Heart left ventricle (tissue), 16 donors: ENCODE data around the gene PLEKHA7. TPM values are rescaled to one million over a fixed set of nuclear protein-coding genes. Genes with fewer than 3 reads are reported as not detected.

Source experiments
- ATAC-seq, 4 donors: fragments of 200-7000 bp; cut with Tn5 transposase; one replicate each; pipeline ENCODE4 v1.9.1; 2020 to 2022; ENCODE audit warnings: moderate library complexity in 4 of 4, mild to moderate bottlenecking in 3 of 4, moderate number of reproducible peaks in 1 of 4
- DNase-seq, 5 donors: peaks; one replicate each; pipeline ENCODE4 v3.0.0-alpha.2; 2020
- H3K27ac ChIP-seq, 12 donors: fragments of 200-600 bp; sonication (generic) in 4 of 12; one replicate each; pipeline versions ENCODE4 v1.5.0 to v1.8.0; 2016 to 2022; ENCODE audit warnings: mild to moderate bottlenecking in 2 of 12
- H3K27me3 ChIP-seq, 9 donors: fragments of 200-600 bp; sonication (generic) in 2 of 9; one replicate each; pipeline versions ENCODE4 v1.5.1 to v1.8.0; 2016 to 2022; ENCODE audit warnings: mild to moderate bottlenecking in 3 of 9
- H3K36me3 ChIP-seq, 9 donors: fragments of 200-600 bp; sonication (generic) in 2 of 9; one replicate each; pipeline versions ENCODE4 v1.5.0 to v1.8.0; 2018 to 2022; ENCODE audit warnings: mild to moderate bottlenecking in 2 of 9
- H3K4me1 ChIP-seq, 12 donors: fragments of 200-600 bp; sonication (generic) in 4 of 12; one replicate each; pipeline versions ENCODE4 v1.5.0 to v1.8.0; 2016 to 2022; ENCODE audit warnings: mild to moderate bottlenecking in 3 of 12
- H3K4me3 ChIP-seq, 12 donors: fragments of 200-600 bp; sonication (generic) in 4 of 12; one replicate each; pipeline versions ENCODE4 v1.5.0 to v1.8.0; 2017 to 2022; ENCODE audit warnings: mild to moderate bottlenecking in 9 of 12, moderate library complexity in 4 of 12
- H3K9me3 ChIP-seq, 12 donors: fragments of 200-600 bp; sonication (generic) in 4 of 12; one replicate each; pipeline versions ENCODE4 v1.5.0 to v1.8.0; 2016 to 2022; ENCODE audit warnings: mild to moderate bottlenecking in 1 of 12
- POLR2A ChIP-seq, 2 donors: fragments of 450-650 bp; IDR thresholded peaks; one replicate each; pipeline ENCODE4 v1.6.1; 2017; ENCODE audit warnings: antibody characterized with exemption in 2 of 2, mild to moderate bottlenecking in 2 of 2, moderate library complexity in 2 of 2
- WGBS, 4 donors: extraction: QIAGEN DNeasy Blood & Tissue Kit in 2 of 4; methylation state at CpG; one replicate each; pipeline versions ENCODE4 v1.1.5 to v1.1.7; 2013 to 2018; 5-methylcytosine and 5-hydroxymethylcytosine counted together
- intact Hi-C, 10 donors: fragments of 100-400 bp; cut with DNase I; formaldehyde crosslinking; loops; one replicate each; pipeline versions ENCODE4 v1.11.1 to v1.14.2; 2022
- polyA plus RNA-seq, 2 donors: library from polyadenylated mRNA; stranded (reverse); fragments of 200-250 nt; gene quantifications; one replicate each; pipeline ENCODE4 v1.2.3, GENCODE V29; 2013
- total RNA-seq, 9 donors: library from RNA; depleted of rRNA in 2 of 9; stranded (reverse); fragments of >200 nt in 2 of 9; fragmentation: NEBNext Ultra II Directional in 3 of 9; extraction: Animal tissue kit (Norgen Biotek cat#: 25700) in 3 of 9; gene quantifications; one replicate each; pipeline versions ENCODE4 v1.1.0 to v1.2.4, GENCODE V29; 2016 to 2023
- TF ChIP-seq, protein P1 (sequence below), 12 donors: fragments of 200-600 bp; sonication (generic) in 4 of 12; IDR thresholded peaks; one replicate each; pipeline versions ENCODE4 v1.5.0 to v1.8.0; 2018 to 2022; ENCODE audit warnings: antibody characterized with exemption in 12 of 12, mild to moderate bottlenecking in 5 of 12
- donor health status: ischemic (EF 13 %, LVEDD 7.1; RV severe dilation, severe dysfunction).
- donor health status: healthy with polysubstance abuse.
- donor health status: DM: no; HTN: yes; CAD: no.
- donor health status: DM: no; HTN: no; CAD: no.
- donor health status: ischemic (EF 25% LVEDD 6.9; RV normal size, moderate dysfunction).
- donor health status: ischemic (EF 25% LVEDD 5.7; RV mildly dilated, moderate dysfunction).
- donor health status: healthy.
- donor health status: DM: yes; HTN: yes; CAD: no.
- donor health status: ischemic (EF 35%, LVEDD 5.7; RV mildly dilated, moderate dysfunction).
- donor health status: nonischemic (EF 11% LVEDD 7.7; RV severe dilation, severe dysfunction).
- donor health status: DM: yes; HTN: yes; CAD: no.
- donor health status: PGD.
- donor health status: ischemic (EF 29% LVEDD 5.4; RV normal size, mild dysfunction).
- donor health status: nonischemic (EF 23%, LVEDD 6.1; RV moderate dilation, normal function).

PLEKHA7 gene
- total and polyA plus RNA-seq, 11 donors, result 13.1 to 57.5 (median 23.5) TPM

DNA sequence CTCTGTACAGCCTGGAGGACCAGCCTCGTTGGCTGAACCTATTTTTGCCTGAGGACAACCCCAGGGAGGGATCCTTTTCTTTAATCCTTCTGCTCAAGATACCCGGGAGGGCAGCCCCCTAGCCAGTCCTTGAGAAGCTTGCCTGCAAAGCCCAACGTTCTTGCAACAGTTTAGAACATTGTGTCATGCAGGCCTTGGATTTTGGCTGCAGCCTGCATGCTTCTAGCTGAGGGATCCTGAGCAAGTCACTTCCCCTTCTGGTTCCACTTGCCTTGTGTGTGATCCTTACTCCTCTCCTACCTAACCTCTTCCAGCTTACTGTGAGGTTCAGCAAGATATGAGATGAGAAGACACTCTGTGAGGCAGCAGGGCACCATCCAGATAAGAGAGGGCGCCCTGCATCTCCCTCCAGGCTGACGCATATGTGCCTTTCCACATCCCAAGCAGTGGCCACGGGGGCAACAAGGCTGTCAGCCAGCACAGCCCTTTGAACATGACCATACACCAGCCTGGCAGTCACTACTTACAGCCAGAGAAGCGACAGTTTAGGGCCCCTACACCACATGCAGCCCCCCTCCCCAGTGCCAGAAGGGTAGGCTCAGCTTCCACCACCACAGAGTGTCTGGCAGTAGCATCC, 199.7 kb downstream of the PLEKHA7 start:
- ATAC-seq, result no peak
- Histone ChIP-seq H3K9me3 (no peaks in the 10 kb centered on the region), H3K4me3 (no peak overlapping the region), H3K36me3 (peaks cover 0 to 32% (median 7%) of the 10 kb centered on the region in 9 donors), H3K27ac (peak overlapping the region in 3 of 12 donors; percentile 28 to 80 (median 55)), H3K4me1 (peaks cover 4 to 85% (median 34%) of the 10 kb centered on the region in 12 donors), H3K27me3 (no peaks in the 10 kb centered on the region)
- no peak for DNase-seq
- 73 to 79% (median 77%) methylated on average over 7 of the region's 7 CpGs for WGBS, 4 donors
- TF ChIP-seq, protein P1, sequence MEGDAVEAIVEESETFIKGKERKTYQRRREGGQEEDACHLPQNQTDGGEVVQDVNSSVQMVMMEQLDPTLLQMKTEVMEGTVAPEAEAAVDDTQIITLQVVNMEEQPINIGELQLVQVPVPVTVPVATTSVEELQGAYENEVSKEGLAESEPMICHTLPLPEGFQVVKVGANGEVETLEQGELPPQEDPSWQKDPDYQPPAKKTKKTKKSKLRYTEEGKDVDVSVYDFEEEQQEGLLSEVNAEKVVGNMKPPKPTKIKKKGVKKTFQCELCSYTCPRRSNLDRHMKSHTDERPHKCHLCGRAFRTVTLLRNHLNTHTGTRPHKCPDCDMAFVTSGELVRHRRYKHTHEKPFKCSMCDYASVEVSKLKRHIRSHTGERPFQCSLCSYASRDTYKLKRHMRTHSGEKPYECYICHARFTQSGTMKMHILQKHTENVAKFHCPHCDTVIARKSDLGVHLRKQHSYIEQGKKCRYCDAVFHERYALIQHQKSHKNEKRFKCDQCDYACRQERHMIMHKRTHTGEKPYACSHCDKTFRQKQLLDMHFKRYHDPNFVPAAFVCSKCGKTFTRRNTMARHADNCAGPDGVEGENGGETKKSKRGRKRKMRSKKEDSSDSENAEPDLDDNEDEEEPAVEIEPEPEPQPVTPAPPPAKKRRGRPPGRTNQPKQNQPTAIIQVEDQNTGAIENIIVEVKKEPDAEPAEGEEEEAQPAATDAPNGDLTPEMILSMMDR (IDR thresholded peaks at IDR 0.05), result no peak
- intact Hi-C loops, result loop anchor here in 5 of 10 donors (5.0 to 10.0 kb wide), 3 partner anchors 113 to 250 kb away; no protein-coding TSS in a partner anchor

DNA sequence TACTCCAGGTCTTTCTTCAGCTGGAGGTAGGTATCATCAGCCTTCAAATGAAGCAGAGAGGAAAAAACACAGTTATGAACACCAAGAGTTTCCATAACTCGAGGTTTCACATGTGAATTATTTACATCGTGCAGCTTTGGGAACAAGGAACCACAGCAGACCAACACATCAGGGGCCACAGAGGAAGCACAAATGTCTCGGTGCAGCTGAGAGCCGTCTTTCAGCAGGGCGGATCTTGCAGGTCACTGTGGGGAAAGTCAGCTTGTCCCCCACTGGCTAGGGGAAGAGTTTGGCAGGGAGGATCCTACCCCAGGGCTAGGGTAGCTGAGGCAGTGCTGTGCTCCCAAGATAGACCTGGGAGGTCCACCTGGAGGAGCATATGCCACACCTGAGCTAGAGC, 201.1 kb downstream of the PLEKHA7 start:
- DNase-seq (no peak), ATAC-seq (no peak)
- intact Hi-C loops, result loop anchor here in 5 of 10 donors (5.0 to 10.0 kb wide), 3 partner anchors 114 to 252 kb away; no protein-coding TSS in a partner anchor
- H3K9me3 ChIP-seq, result no peaks in the 10 kb centered on the region
- TF ChIP-seq, protein P1 (IDR thresholded peaks at IDR 0.05), result no peak
- TF ChIP-seq POLR2A (IDR thresholded peaks at IDR 0.05), result no peak
- 78 to 89% (median 85%) methylated on average over 5 of the region's 5 CpGs for WGBS, 4 donors
- H3K4me1 ChIP-seq, result peaks cover 4 to 98% (median 35%) of the 10 kb centered on the region in 12 donors
- H3K4me3 ChIP-seq, result no peak overlapping the region
- peak overlapping the region in 2 of 12 donors; percentile 46 to 73 for H3K27ac ChIP-seq
- H3K36me3 ChIP-seq, result peaks cover 0 to 32% (median 7%) of the 10 kb centered on the region in 9 donors
- no peaks in the 10 kb centered on the region for H3K27me3 ChIP-seq

DNA sequence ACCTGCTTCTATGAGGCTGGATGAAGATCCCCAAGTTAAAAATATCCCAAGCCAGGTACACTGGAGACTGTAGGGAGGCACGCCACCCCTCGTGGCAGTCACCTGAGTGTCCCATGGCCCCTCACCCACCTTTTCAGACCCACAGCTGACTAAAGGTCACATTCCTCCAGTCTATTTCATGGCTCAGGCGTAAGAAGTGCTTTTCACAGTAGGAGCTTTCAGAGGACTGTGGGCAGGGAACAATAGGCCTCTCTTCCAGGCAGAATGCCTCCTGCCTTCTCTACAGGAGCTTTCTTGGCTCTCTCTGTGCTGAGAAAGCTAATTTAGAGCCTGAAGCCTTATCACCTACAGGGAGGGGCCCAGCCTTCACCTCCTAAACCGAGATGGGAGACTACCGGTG, 201.9 kb downstream of the PLEKHA7 start:
- Histone ChIP-seq H3K4me1 (peaks cover 4 to 96% (median 28%) of the 10 kb centered on the region in 12 donors), H3K27ac (peak overlapping the region in 5 of 12 donors; percentile 31 to 73 (median 46)), H3K4me3 (no peak overlapping the region), H3K27me3 (no peaks in the 10 kb centered on the region), H3K36me3 (peaks cover 0 to 32% (median 7%) of the 10 kb centered on the region in 9 donors), H3K9me3 (no peaks in the 10 kb centered on the region)
- DNase-seq (no peak), ATAC-seq (no peak)
- WGBS, 4 donors, result 44 to 53% (median 48%) methylated on average over 4 to 5 of the region's 5 CpGs
- no peak for TF ChIP-seq POLR2A (IDR thresholded peaks at IDR 0.05)
- TF ChIP-seq, protein P1 (IDR thresholded peaks at IDR 0.05), result no peak
- intact Hi-C loops, result loop anchor here in 5 of 10 donors (5.0 to 10.0 kb wide), 3 partner anchors 115 to 253 kb away; no protein-coding TSS in a partner anchor
